GM19240 (cell line): ENCODE results near the gene TNFAIP8L3.
"Not testable (repeated sequence)": the region's sequence is repeated elsewhere in the genome, so short reads cannot be mapped to it uniquely, and the experiment has no call there.

Experiments
- DNase-seq: peaks from one replicate; pipeline ENCODE4 v3.0.0; 2011; ENCODE audit warnings: low spot score; ENCODE audit not compliant: insufficient read length

TNFAIP8L3 gene

DNA sequence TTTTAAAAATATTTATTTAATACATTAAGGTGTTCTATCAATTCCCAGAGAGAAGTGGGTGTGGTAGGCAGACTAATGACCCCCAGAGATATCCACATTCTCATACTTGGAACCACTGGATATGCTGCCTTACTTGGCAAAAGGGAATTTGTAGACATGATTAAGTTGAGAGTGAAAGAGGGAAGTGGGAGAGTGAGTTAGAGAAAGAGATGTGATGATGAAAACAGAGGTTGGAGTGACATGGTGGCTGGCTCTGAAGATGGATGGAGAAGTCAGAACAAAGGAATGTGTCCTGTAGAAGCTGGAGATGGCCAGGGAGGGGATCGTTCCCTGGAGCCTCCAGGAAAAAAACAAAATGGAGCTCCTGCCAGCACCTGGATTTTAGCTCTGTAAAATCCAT, 32.0 kb downstream of the TNFAIP8L3 start:
- DNase-seq: no peak

DNA sequence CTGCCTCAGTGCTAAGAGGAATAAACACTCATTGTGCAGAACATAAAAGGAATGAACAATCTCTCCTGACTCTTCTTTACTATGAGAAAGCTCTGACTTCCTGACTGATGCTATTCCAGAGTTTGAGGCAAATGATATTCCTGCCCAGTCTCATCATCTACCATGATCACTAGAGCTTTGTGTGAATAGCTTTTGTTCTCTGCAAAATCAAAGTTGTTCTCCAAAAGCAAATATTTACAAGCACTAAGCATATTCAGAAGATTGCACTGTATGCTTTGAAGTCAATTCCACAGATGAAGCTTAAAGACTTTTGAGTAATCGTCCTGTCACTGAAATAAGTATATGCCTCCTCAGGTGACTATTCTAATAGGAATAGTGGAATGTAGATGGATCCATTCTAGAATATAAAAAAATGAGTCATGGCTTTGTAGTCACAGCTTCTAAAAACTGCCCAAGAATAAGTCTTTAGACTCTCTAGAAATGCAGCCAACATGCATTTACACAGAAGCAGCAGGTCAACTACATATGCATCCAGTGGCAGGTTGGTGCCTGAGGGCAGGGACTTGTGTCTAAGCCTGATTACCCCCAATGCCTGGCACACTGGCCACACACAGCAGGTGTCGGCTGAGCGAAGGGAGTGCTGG, 34.6 kb downstream of the TNFAIP8L3 start:
- no peak for DNase-seq

DNA sequence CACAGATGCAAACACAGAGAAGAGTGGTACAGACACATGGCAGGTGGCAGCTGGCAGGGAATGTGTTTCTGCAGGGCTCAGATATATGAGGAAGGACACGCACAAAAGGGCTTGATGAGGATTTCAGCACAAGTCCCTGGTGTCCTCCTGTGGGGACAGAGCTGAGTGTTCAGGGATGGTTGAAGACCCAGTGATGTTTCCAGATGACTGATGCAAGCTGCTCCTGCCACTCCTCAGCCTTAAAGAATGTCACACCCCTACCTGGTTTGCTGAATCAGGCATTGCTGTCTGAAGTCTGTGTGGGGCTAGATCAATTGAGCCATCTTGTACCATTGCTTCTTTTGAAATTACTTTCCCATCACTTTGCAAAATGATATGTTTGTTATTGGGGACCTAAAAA, 40.2 kb downstream of the TNFAIP8L3 start:
- DNase-seq: no peak

DNA sequence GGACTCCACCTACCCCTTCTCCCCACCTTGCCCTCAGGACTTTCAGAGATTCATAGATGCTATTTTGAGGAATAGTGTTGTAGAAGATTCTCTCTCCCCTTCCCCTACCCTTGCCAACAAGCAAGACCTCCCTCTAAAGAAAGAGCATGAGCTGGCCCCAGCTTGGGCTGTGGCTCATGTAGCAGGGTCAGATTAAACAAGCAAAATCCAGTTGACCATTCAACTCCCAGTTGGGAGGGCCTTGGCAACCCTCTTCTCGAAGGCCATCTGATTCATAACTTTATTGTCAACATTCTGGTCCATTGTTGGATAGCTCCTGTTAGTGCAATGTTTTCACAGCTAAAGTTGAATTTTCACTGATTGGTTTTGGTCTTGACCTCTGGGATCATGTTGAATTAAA, 41.1 kb downstream of the TNFAIP8L3 start:
- DNase-seq: no peak

DNA sequence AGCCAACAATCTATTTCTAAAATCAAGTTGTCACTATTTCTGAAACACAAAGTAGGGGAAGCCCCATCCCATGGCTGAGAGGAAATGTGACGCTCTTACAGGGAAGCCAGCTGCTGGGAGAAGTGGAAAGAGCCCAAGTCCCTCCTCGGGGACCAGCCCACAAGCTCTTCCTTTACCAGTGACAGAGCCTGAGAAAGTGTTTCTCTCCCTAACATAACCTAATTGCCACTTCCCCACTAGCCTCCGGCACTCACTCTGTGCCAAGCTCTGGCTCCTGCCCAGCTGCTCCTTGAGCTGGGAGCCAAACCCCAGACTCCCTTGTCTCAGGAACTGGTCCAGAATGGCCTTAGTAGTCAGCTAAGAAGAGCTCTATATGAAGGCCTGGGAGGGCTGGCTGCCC, 42.9 kb downstream of the TNFAIP8L3 start:
- no peak for DNase-seq

DNA sequence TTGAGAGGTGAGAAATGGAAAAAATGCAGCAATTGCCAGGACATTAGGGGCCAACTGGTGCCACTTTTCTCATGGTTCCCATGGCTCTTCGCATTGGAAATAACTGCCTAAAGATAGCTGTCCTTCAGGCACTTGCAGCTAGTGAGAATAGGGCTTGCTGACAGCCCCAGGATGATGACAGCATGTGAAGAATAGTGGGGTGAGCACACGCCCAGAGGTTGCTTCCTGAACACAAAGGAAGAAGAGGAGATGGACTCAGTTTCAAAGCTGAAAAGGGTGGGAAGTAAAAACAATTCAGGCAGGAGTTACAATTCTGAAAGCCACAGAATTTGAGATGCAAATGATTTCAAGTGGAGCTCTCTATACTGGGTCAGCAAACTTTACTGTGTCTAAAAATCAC, 45.6 kb downstream of the TNFAIP8L3 start:
- no peak for DNase-seq

DNA sequence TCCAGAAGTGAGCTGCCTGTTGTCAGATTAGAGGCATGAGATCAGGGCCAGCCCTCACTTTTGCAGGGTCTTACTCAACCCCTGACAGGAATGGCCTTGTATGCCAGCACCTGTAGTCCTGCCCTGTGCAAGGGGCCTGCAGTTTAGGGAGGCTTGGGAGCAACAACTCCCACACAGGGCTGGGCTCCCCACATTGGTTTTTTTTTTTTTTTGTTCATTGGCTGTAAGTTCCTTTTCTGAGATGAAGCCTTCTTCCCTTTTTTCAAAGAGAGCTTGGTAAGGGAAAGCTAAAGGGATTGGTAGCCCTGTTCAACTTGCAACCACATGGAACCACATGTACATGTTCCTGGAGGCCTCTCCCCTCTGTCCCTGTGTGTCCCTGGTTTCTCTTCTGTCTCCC, 46.4 kb downstream of the TNFAIP8L3 start:
- DNase-seq: no peak

DNA sequence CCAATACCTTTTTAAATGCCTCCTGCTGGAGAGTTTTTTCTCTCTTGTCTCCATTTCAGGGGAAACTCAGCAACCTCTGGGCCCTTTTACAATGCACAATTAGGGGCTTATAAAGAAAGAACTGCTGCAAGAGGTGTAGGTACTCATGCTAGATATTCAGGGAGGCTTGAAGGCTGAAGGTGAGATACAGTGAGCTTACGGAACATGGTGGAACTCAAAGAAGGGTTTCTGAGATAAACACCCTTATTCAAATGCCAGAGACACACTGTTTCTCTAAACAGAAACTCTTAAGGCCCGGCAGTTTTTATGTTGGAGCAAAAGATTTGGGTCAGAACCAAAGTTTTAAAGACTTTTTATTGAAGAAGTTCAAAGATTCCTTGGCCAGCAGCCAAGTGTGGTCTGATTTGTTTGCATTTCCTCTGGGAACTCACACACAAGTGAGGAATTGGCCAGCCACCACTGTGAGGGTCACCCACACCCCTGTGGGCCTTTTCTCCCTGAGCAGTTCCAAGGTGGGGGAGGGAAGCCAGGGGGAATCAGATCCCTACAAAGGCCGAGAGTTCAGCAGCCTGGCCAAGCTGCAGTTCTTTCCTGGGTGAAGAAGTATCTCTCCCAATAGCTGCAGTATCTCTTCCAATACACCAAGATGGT, 47.8 kb downstream of the TNFAIP8L3 start:
- no peak for DNase-seq

DNA sequence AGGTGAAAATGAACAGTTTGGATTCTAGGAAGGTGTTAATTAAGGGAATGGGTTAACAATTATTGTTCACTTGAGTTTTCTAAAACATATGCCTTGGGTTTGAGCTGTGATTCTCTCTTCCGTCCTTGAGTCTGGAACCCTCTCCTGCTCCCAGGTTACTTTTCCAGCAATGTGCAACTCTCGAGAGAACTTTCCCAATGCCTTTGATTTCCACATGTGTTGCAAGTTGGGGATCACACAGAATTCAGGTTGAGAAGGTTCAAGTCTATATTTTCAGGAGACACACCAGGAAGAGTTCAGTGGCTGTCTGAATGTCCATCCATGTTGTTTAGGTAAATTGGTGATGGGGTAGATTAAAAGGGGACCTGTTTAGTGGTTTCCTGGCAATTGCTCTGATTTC, 48.7 kb downstream of the TNFAIP8L3 start:
- DNase-seq: no peak

DNA sequence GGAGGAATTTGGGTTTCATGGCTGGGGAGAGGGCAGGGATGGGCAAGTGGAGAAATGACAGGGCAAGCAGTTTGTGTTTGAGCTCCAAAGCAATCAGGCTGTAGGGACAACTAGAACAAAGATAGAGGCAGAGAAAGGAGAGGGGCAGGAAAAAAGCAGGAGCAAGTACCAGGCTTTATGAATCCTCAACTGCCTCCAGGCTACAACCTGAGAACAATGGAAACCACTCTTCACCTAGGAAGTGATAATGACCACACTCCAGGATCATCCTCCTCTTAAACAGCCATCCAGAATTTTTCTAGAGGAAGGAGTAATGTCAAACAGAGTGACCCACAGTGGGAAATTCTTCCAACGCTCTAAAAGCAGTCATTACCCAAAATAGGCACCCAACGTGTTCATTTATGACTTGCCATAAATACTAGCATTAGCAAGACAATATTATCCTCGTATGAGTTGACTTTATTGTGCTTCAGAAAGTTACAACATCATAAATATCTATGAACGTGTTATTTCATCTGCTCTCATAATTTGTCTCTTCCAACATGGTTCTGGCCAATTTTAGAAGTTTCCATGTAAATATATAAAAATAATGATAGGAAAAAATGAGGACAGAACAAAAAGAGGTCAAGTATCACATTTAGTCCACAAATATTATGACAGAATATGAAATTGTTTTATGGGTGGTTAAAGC, 50.5 kb downstream of the TNFAIP8L3 start:
- no peak for DNase-seq

DNA sequence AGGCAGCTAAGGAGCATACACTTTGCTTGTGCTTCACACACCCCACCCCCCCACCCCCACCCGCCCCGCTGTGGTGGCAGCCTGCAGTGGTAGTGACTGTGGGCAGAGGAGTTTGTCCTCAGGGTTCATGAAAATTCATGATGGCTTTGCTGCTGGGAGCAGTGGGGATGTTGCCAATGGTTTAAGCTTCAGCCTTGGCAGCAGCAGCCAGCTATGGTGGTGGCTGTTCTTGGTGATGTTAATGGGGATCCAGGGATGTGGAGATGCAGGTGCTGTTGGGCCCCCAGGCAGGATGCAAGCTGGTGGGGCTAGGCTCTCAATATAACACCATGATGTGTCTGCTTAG, 55.8 kb downstream of the TNFAIP8L3 start:
- DNase-seq: no peak

DNA sequence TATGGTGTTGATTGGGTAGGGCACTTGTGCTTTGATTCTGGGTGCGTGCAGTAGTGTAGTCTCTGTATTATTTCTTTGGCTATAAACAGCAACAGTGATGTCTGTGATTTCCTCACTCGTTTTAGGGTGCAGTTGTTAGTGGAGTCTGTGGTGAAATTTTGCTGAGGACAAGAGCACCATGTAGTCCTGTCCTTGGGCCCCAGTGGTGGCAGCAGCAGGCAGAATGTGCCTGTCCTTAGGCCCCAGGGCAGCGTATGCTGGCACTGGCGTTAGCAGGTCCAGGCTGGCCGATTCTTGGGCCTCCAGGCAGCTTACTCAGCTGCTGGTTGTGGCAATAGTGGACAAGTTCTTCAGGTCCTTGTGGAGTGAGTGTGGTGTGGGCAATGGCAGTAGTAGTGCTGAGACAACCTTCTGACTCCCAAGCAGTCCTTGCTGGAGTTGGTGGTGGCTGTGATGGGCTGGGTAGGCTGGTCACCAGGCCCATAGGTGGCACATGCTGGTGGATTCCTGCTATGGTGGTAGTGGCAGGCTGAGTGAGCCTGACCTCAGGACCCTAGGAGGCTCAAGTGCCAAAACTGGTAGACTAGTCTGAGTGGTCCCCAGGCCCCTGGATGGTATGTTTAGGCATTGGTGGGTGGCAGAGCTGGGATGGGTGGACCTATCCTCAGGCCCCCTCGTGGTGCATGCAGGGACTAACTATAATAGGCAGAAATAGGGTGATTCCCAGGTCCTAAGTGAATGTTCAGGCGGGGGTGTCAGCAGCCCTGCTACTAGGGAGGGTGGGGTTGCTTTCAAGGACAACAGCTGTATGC, 56.3 kb downstream of the TNFAIP8L3 start:
- no peak for DNase-seq

DNA sequence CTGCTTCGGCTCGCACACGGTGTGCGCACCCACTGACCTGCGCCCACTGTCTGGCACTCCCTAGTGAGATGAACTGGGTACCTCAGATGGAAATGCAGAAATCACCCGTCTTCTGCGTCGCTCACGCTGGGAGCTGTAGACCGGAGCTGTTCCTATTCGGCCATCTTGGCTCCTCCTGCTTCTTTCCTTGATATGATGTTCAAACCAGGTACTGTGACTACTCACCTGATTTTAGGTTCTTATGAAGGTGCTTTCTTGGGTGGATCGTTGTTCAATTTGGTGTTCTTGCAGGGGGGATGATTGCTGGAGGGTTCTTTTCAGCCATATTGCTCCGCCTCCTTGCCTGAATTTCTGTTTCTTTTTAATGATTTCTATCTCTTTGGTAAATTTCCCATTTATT, 57.2 kb downstream of the TNFAIP8L3 start:
- DNase-seq: not testable (repeated sequence)

DNA sequence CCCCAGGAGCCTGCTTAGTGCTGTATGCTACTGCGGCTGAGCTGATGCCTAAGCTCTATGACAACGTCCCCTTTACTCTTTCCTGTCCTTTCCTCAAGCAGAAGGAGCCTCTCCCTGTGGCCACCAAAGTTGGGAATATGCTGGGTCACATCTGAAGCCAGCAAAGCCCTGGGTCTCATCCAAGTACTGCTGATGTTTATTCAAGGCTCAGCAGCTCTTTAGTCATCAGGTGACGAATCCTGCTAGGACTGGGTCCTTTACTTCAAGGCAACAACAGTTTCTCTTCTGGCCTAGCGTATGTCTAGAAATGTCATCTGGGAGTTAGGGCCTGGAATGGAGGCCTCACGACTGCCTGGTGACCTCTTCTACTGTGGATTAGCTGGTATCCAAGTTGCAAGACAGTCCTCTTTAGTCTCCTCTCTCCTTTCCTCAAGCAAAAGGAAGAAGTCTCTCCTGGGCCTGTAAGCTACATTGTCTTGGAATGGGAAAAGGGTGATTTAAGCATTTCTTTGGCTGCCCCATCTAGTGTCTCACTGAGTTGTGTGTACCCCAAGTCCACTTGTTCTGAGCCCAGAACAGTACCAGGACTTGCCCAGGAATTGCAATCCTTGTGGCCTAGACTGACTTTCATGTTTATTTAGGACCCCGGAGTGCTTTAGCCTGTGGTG, 63.9 kb downstream of the TNFAIP8L3 start:
- DNase-seq: no peak

DNA sequence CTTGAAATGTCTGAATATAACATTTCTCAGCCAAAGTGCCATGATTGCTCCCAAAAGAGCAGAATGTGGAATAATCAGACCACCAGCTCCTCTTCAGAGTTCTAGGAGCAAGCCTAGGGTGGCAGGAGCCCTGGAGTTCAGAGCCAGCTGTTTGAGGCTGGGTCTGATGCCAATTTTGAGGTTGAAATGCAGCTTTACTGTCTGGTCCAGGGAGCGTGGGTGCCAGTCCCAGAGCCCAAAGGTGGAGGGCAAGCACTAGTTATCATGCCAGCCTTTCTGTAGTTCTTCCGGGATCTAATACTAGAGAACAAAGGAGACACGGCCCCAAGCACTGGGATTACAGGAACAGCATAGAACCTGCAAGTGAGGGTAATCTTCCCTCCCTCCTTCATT, 69.3 kb downstream of the TNFAIP8L3 start:
- DNase-seq: no peak

DNA sequence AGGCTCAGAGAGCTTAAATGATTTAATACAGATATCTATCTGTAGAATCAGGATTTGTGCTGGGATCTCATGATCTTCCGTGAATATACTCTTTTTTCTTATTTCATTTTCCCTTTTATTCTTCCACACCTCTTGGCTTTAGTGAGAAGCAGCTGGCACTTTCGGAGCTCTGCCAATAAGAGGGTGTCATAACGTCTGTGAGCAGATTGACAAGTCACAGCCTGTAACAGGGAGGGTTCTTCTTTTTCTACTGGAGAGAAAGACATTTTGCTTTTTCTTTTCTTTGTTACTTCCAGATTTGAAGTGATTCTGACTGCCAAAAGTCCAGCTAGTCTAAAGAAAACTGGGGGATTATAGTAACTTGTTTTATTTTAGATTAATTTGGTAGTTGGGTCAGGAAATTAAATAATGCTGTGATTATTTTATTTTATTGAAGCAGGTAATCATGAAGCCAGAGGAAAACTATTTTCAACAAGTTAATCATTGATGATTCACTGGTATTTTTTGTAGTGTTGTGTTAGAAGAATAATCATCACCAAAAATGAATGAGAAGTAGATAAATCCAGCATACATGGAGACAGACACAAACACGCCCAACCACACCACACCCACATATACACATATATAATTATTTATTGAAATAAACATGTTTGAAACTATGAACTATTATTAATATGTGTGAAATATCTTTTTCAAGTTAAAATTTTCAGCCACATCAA, 69.8 kb downstream of the TNFAIP8L3 start:
- DNase-seq: no peak

DNA sequence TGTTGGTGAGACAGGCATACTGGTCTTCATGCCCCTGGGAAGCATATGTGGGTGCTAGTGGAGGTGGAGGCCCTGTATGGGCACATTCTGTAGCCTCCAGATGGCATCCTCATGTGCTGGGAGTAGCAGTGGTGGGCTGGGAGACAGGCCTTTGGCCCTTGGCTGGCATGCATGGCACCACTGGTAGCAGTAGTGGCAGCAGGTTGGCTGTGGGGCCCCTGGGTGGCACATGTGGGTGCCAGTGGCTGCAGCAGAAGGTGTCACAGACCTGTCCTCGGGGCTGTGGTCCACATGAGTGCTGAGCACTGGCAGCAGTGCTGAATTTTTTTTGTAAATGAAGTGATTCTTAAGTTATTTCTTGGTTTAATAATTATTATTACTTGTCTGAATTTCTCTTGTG, 71.2 kb downstream of the TNFAIP8L3 start:
- DNase-seq: no peak

DNA sequence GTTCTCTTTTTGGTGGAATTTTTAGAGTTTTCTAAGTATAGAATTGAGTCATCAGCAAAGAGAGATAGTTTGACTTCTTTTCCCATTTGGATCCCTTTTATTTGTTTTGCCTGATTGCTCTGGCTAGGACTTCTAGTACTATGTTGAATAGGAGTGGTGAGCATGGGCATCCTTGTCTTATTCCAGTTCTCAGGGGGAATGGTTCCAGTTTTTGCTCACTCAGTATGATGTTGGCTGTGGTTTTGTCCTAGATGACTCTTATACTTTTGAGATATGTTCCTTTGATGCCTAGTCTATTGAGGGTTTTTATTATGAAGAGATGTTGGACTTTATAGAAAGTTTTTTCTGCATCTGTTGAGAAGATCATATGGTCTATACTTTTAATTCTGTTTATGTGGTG, 72.5 kb downstream of the TNFAIP8L3 start:
- DNase-seq: no peak

DNA sequence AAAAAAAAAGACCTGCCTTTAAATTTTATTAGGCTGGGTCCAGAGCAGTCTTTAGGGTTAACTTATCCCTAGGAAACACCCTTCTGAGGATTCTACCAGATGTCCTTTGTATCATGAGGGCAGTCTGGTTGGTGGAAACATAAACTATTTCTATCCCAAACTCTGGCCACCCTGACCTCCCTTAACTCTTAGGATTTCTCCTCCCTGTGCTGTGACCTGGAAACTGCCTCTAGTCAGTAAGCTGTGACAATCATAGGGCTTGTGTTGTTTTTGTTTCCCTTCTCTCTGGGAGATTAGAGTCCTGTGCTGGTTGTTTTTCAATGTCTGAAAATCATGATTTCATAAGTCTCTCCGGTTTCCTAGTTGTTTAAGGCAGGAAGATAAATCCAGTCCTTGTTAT, 78.1 kb downstream of the TNFAIP8L3 start:
- no peak for DNase-seq

DNA sequence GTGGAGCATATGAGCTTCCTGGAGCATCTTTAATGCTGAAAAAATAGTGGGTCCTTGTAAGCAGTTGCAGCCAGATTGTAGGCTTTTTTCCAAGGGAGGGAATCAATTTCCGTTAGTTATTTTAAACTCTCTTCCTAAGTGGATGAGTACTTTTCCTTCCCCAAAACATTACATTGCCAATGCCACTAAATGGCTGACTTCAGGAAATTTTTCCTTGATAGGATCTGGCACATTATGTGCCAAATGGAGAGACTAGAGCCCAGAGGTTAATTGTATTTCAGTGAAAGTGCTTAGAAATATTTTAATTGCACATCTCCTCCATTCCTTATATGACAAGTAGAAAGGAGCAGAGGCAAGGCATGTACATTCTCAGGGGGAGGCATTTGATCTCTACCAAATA, 83.5 kb downstream of the TNFAIP8L3 start:
- no peak for DNase-seq

DNA sequence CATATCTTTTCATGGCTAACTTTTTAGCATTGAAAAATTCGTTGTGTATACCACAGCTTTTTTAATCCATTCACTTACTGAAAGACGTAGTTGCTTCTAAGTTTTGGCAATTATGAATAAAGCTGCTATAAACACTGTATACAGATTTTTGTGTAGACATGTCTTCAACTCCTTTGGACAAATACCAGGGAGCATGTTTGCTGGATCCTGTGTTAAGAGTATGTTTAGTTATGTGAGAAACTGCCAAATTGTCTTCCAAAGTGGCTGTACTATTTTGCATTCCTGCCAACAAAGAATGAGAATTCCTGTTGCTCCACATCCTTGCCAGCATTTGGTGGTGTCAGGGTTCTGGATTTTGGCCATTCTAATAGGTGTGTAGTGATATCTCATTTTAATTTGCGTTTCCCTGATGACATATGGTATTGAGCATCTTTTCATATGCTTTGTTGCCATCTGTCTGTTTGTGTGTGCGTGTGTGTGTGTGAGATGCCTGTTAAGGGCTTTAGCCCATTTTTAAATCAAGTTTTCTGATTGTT, 87.5 kb downstream of the TNFAIP8L3 start:
- no peak for DNase-seq
